HEK293 (cell line): Measurements from ENCODE around the gene SBK1.

ENCODE experiments used
- CTCF ChIA-PET: fragments of 350-600 bp; formaldehyde crosslinking; extraction: SDS; loops from one replicate; lab custom pipeline; 2021; ENCODE audit warnings: antibody characterized with exemption; lab: Yijun Ruan, JAX
- POLR2A ChIA-PET: fragments of 300-600 bp; formaldehyde crosslinking; extraction: SDS; loops from one replicate; lab custom pipeline; 2020; ENCODE audit warnings: antibody characterized with exemption, inconsistent platforms; lab: Yijun Ruan, JAX
- H3K27ac ChIP-seq: fragments of 200-500 bp; sonication (Bioruptor generic); 2 replicates; pipeline ENCODE4 v1.5.1; 2014; ENCODE audit warnings: low read depth, low read length, control low read depth, inconsistent platforms; ENCODE audit errors: extremely low read depth
- H3K36me3 ChIP-seq, 2 experiments: fragments of 200-500 bp in 1 of 2; sonication (Bioruptor generic) in 1 of 2; 1 replicate in 1 of 2; 2 replicates in 1 of 2; pipeline ENCODE4 v1.5.1; 2014 to 2017; ENCODE audit warnings: inconsistent platforms in 2 of 2, low read length in 2 of 2; ENCODE audit not compliant: control insufficient read depth in 2 of 2, insufficient read depth in 1 of 2
- H3K4me1 ChIP-seq: fragments of 200-500 bp; sonication (Bioruptor generic); 2 replicates; pipeline ENCODE4 v1.5.1; 2014; ENCODE audit warnings: mild to moderate bottlenecking, low read length, inconsistent platforms; ENCODE audit not compliant: control insufficient read depth, insufficient read depth
- H3K4me3 ChIP-seq: 2 replicates; pipeline ENCODE4 v1.5.1; 2011; ENCODE audit warnings: low read depth, mild to moderate bottlenecking, control low read depth, low read length, moderate library complexity
- H3K9me3 ChIP-seq: fragments of 200-500 bp; sonication (Bioruptor generic); 2 replicates; pipeline ENCODE4 v1.5.1; 2014; ENCODE audit warnings: low read depth, low read length, inconsistent platforms; ENCODE audit not compliant: control insufficient read depth, insufficient read depth
- EGR2 ChIP-seq: fragments of 450-650 bp; formaldehyde crosslinking; IDR thresholded peaks from 2 replicates; pipeline ENCODE4 v1.5.1; 2016; ENCODE audit warnings: low read depth, missing biosample characterization, missing genetic modification characterization
- KLF16 ChIP-seq: fragments of 450-650 bp; formaldehyde crosslinking; IDR thresholded peaks from 2 replicates; pipeline ENCODE4 v1.5.1; 2017; ENCODE audit warnings: missing biosample characterization, missing genetic modification characterization
- KLF9 ChIP-seq: fragments of 450-650 bp; formaldehyde crosslinking; IDR thresholded peaks from 2 replicates; pipeline ENCODE4 v1.5.1; 2016; ENCODE audit warnings: missing biosample characterization, missing genetic modification characterization, low read depth
- SP3 ChIP-seq: fragments of 450-650 bp; formaldehyde crosslinking; IDR thresholded peaks from 2 replicates; pipeline ENCODE4 v1.5.1; 2016; ENCODE audit warnings: missing biosample characterization, missing genetic modification characterization
- SP7 ChIP-seq: fragments of 450-650 bp; formaldehyde crosslinking; IDR thresholded peaks from 2 replicates; pipeline ENCODE4 v1.5.1; 2016; ENCODE audit warnings: missing biosample characterization, missing genetic modification characterization
- ZNF23 ChIP-seq: fragments of 450-650 bp; formaldehyde crosslinking; IDR thresholded peaks from 2 replicates; pipeline ENCODE4 v1.5.1; 2016; ENCODE audit warnings: missing biosample characterization, missing genetic modification characterization, borderline replicate concordance
- ZNF529 ChIP-seq: fragments of 450-650 bp; formaldehyde crosslinking; IDR thresholded peaks from 2 replicates; pipeline ENCODE4 v1.5.1; 2017; ENCODE audit warnings: missing genetic modification characterization, missing biosample characterization; ENCODE audit not compliant: insufficient replicate concordance
- ZNF768 ChIP-seq: fragments of 450-650 bp; formaldehyde crosslinking; IDR thresholded peaks from 2 replicates; pipeline ENCODE4 v1.5.1; 2018; ENCODE audit warnings: missing biosample characterization, mild to moderate bottlenecking, missing genetic modification characterization
- TF ChIP-seq, protein P1 (sequence below): fragments of 450-650 bp; formaldehyde crosslinking; IDR thresholded peaks from 2 replicates; pipeline ENCODE4 v1.5.1; 2017; ENCODE audit warnings: missing biosample characterization, missing genetic modification characterization
- TF ChIP-seq, protein P2 (sequence below): fragments of 450-650 bp; formaldehyde crosslinking; optimal IDR thresholded peaks from 2 replicates; pipeline ENCODE3; 2016; ENCODE audit warnings: missing biosample characterization, mild to moderate bottlenecking, missing genetic modification characterization
- TF ChIP-seq, protein P3 (sequence below): fragments of 450-650 bp; formaldehyde crosslinking; IDR thresholded peaks from 2 replicates; pipeline ENCODE4 v1.5.1; 2016; ENCODE audit warnings: missing biosample characterization, missing genetic modification characterization
- TF ChIP-seq, protein P4 (sequence below): fragments of 450-650 bp; formaldehyde crosslinking; IDR thresholded peaks from 2 replicates; pipeline ENCODE4 v1.5.1; 2017; ENCODE audit warnings: missing biosample characterization, missing genetic modification characterization
- TF ChIP-seq, protein P5 (sequence below): fragments of 450-650 bp; formaldehyde crosslinking; IDR thresholded peaks from 2 replicates; pipeline ENCODE4 v1.5.1; 2017; ENCODE audit warnings: missing biosample characterization, missing genetic modification characterization
- TF ChIP-seq, protein P6 (sequence below): fragments of 450-650 bp; formaldehyde crosslinking; IDR thresholded peaks from 2 replicates; pipeline ENCODE4 v1.5.1; 2016; ENCODE audit warnings: missing biosample characterization, missing genetic modification characterization
- TF ChIP-seq, protein P7 (sequence below): fragments of 450-650 bp; formaldehyde crosslinking; IDR thresholded peaks from 2 replicates; pipeline ENCODE4 v1.5.1; 2016; ENCODE audit warnings: missing biosample characterization, missing genetic modification characterization

Gene SBK1

DNA sequence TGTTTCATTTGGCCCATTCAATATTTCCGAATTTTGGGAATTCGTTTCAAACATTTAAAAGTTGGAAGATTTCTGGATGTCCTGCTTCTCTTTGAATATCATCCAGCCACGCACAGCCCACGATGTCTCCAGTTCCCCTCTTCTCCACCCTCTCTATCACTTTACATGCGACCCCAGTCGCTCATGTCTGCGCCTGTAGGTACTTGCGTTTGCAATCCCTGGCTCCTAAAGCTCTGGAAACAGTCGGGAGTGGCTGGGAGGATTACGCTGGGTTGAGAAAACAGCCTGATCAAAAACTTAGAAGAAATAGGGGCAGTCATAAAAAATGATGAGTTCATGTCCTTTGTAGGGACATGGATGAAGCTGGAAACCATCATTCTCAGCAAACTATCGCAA lies 1.5 kb upstream of the SBK1 start:
- CTCF ChIA-PET, result interaction anchor here (1.1 to 1.2 kb wide), 2 partner anchors 13 to 14 kb away, joined by 4 to 6 read pairs; no protein-coding TSS in a partner anchor
- Histone ChIP-seq H3K27ac (no peak overlapping the region), H3K36me3 (peaks cover 0 to 2% of the 10 kb centered on the region in 2 experiments; a peak in 2 of 3 replicates), H3K4me1 (no peaks in the 10 kb centered on the region), H3K4me3 (no peak overlapping the region), H3K9me3 (no peaks in the 10 kb centered on the region)
- TF ChIP-seq, protein P1, sequence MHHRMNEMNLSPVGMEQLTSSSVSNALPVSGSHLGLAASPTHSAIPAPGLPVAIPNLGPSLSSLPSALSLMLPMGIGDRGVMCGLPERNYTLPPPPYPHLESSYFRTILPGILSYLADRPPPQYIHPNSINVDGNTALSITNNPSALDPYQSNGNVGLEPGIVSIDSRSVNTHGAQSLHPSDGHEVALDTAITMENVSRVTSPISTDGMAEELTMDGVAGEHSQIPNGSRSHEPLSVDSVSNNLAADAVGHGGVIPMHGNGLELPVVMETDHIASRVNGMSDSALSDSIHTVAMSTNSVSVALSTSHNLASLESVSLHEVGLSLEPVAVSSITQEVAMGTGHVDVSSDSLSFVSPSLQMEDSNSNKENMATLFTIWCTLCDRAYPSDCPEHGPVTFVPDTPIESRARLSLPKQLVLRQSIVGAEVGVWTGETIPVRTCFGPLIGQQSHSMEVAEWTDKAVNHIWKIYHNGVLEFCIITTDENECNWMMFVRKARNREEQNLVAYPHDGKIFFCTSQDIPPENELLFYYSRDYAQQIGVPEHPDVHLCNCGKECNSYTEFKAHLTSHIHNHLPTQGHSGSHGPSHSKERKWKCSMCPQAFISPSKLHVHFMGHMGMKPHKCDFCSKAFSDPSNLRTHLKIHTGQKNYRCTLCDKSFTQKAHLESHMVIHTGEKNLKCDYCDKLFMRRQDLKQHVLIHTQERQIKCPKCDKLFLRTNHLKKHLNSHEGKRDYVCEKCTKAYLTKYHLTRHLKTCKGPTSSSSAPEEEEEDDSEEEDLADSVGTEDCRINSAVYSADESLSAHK (tag by site-specific recombination), result 0 out of 2 replicates have a peak, but pooled peaks have one; percentile 24
- no peak for TF ChIP-seq ZNF768
- TF ChIP-seq, all 188 proteins: peak for 1
- POLR2A ChIA-PET, result interaction anchor here (1.0 kb wide), 1 partner anchor 13 kb away, joined by 3 read pairs; no protein-coding TSS in a partner anchor

DNA sequence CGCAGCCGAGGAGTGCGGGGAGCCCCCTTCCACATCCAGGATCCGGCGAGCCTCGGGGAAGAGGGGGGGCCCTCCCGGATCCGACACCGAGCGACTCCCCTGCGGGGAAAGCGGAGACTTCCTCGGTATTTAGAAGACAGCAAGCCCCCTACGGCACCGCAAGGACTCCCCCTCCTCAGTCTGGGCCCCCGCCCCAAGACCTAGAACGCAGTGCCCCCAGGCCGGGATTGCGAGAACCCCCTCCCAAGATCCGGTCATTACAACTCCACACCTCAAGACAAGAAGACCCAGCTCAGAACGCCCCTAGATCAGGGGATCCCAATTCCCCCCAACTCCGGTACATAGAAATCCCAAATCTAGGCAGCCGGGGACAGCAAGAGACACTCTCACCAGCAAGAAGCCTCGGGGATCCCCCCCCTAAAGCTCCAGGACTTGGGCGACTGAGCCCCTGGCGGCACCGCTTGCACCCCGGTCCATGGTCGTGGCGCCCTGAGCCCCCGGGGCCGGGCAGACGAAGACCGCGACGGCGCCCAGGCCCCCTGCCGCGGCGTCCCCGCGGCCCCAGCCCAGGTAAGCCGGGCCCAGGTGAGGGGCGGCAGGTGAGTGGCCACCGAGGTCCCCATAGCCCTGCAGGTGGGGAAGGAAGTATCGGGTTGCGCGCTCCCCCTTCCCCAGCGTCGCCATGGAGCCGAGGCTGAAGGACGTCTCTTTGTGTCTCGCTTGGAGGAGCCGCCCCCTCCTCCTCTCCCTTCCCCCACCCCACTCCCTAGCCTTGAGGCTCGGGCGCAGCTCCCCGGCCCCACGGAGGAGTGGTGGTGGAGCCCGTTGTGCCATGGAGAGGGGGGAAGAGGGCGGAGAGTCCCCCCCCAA lies 641 bp downstream of the SBK1 start:
- Histone ChIP-seq H3K9me3 (no peaks in the 10 kb centered on the region), H3K36me3 (no peaks in the 10 kb centered on the region; a peak in 1 of 3 replicates), H3K27ac (peak overlapping the region; percentile 66; the same call in 1 of the 2 replicates), H3K4me3 (peak overlapping the region; percentile 54), H3K4me1 (no peaks in the 10 kb centered on the region)
- ChIA-PET POLR2A (interaction anchor here (1.5 kb wide), 1 partner anchor 30 kb away, joined by 4 read pairs; no protein-coding TSS in a partner anchor), CTCF (interaction anchor here (0.6 to 1.2 kb wide), 4 partner anchors 9 to 28 kb away, joined by 3 to 4 read pairs (median 3); no protein-coding TSS in a partner anchor)
- TF ChIP-seq, protein P2, sequence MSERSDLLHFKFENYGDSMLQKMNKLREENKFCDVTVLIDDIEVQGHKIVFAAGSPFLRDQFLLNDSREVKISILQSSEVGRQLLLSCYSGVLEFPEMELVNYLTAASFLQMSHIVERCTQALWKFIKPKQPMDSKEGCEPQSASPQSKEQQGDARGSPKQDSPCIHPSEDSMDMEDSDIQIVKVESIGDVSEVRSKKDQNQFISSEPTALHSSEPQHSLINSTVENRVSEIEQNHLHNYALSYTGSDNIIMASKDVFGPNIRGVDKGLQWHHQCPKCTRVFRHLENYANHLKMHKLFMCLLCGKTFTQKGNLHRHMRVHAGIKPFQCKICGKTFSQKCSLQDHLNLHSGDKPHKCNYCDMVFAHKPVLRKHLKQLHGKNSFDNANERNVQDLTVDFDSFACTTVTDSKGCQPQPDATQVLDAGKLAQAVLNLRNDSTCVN, result peak; percentile 18
- TF ChIP-seq ZNF23 (tag by site-specific recombination) (no peak), KLF16 (tag by site-specific recombination) (0 out of 2 replicates have a peak, but pooled peaks have one; percentile 22), EGR2 (tag by site-specific recombination) (peak; percentile 20; the same call in 1 of the 2 replicates), KLF9 (tag by site-specific recombination) (peak; percentile 41; the same call in 1 of the 2 replicates), SP3 (no peak), ZNF529 (no peak), SP7 (tag by site-specific recombination) (no peak)
- TF ChIP-seq, protein P3, sequence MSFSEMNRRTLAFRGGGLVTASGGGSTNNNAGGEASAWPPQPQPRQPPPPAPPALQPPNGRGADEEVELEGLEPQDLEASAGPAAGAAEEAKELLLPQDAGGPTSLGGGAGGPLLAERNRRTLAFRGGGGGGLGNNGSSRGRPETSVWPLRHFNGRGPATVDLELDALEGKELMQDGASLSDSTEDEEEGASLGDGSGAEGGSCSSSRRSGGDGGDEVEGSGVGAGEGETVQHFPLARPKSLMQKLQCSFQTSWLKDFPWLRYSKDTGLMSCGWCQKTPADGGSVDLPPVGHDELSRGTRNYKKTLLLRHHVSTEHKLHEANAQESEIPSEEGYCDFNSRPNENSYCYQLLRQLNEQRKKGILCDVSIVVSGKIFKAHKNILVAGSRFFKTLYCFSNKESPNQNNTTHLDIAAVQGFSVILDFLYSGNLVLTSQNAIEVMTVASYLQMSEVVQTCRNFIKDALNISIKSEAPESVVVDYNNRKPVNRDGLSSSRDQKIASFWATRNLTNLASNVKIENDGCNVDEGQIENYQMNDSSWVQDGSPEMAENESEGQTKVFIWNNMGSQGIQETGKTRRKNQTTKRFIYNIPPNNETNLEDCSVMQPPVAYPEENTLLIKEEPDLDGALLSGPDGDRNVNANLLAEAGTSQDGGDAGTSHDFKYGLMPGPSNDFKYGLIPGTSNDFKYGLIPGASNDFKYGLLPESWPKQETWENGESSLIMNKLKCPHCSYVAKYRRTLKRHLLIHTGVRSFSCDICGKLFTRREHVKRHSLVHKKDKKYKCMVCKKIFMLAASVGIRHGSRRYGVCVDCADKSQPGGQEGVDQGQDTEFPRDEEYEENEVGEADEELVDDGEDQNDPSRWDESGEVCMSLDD (tag by site-specific recombination), result peak; percentile 48; the same call in 1 of the 2 replicates
- TF ChIP-seq, protein P4, sequence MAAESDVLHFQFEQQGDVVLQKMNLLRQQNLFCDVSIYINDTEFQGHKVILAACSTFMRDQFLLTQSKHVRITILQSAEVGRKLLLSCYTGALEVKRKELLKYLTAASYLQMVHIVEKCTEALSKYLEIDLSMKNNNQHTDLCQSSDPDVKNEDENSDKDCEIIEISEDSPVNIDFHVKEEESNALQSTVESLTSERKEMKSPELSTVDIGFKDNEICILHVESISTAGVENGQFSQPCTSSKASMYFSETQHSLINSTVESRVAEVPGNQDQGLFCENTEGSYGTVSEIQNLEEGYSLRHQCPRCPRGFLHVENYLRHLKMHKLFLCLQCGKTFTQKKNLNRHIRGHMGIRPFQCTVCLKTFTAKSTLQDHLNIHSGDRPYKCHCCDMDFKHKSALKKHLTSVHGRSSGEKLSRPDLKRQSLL (tag by site-specific recombination), result peak; percentile 47
- TF ChIP-seq, protein P5, sequence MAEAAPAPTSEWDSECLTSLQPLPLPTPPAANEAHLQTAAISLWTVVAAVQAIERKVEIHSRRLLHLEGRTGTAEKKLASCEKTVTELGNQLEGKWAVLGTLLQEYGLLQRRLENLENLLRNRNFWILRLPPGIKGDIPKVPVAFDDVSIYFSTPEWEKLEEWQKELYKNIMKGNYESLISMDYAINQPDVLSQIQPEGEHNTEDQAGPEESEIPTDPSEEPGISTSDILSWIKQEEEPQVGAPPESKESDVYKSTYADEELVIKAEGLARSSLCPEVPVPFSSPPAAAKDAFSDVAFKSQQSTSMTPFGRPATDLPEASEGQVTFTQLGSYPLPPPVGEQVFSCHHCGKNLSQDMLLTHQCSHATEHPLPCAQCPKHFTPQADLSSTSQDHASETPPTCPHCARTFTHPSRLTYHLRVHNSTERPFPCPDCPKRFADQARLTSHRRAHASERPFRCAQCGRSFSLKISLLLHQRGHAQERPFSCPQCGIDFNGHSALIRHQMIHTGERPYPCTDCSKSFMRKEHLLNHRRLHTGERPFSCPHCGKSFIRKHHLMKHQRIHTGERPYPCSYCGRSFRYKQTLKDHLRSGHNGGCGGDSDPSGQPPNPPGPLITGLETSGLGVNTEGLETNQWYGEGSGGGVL, result peak; percentile 93
- TF ChIP-seq, protein P6, sequence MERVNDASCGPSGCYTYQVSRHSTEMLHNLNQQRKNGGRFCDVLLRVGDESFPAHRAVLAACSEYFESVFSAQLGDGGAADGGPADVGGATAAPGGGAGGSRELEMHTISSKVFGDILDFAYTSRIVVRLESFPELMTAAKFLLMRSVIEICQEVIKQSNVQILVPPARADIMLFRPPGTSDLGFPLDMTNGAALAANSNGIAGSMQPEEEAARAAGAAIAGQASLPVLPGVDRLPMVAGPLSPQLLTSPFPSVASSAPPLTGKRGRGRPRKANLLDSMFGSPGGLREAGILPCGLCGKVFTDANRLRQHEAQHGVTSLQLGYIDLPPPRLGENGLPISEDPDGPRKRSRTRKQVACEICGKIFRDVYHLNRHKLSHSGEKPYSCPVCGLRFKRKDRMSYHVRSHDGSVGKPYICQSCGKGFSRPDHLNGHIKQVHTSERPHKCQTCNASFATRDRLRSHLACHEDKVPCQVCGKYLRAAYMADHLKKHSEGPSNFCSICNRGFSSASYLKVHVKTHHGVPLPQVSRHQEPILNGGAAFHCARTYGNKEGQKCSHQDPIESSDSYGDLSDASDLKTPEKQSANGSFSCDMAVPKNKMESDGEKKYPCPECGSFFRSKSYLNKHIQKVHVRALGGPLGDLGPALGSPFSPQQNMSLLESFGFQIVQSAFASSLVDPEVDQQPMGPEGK (tag by site-specific recombination), result peak; percentile 59; the same call in 1 of the 2 replicates
- TF ChIP-seq, protein P7, sequence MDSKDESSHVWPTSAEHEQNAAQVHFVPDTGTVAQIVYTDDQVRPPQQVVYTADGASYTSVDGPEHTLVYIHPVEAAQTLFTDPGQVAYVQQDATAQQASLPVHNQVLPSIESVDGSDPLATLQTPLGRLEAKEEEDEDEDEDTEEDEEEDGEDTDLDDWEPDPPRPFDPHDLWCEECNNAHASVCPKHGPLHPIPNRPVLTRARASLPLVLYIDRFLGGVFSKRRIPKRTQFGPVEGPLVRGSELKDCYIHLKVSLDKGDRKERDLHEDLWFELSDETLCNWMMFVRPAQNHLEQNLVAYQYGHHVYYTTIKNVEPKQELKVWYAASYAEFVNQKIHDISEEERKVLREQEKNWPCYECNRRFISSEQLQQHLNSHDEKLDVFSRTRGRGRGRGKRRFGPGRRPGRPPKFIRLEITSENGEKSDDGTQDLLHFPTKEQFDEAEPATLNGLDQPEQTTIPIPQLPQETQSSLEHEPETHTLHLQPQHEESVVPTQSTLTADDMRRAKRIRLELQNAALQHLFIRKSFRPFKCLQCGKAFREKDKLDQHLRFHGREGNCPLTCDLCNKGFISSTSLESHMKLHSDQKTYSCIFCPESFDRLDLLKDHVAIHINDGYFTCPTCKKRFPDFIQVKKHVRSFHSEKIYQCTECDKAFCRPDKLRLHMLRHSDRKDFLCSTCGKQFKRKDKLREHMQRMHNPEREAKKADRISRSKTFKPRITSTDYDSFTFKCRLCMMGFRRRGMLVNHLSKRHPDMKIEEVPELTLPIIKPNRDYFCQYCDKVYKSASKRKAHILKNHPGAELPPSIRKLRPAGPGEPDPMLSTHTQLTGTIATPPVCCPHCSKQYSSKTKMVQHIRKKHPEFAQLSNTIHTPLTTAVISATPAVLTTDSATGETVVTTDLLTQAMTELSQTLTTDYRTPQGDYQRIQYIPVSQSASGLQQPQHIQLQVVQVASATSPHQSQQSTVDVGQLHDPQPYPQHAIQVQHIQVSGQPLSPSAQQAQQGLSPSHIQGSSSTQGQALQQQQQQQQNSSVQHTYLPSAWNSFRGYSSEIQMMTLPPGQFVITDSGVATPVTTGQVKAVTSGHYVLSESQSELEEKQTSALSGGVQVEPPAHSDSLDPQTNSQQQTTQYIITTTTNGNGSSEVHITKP, result peak; percentile 92
